Liver (tissue), 9 donors: Measurements from ENCODE around the gene SLC12A7. TPM values are rescaled to one million over a fixed set of nuclear protein-coding genes. Genes with fewer than 3 reads are reported as not detected.

Experiments
- DNase-seq: peaks from one replicate; pipeline ENCODE4 v3.0.0-alpha.2; 2017; ENCODE audit warnings: low spot score
- H3K27ac ChIP-seq, 2 donors: one replicate each; pipeline ENCODE4 v1.7.0; 2013; ENCODE audit warnings: inconsistent platforms in 2 of 2, low read length in 2 of 2, control low read depth in 1 of 2, low read depth in 1 of 2, mild to moderate bottlenecking in 1 of 2
- H3K27me3 ChIP-seq, 4 donors: one replicate each; pipeline versions ENCODE4 v1.6.1 to v1.7.0; 2013; ENCODE audit warnings: low read length in 3 of 4, inconsistent platforms in 1 of 4, mild to moderate bottlenecking in 1 of 4, moderate library complexity in 1 of 4; ENCODE audit not compliant: control insufficient read depth in 4 of 4, insufficient read depth in 4 of 4
- H3K36me3 ChIP-seq, 4 donors: one replicate each; pipeline versions ENCODE4 v1.6.1 to v1.7.0; 2013; ENCODE audit warnings: low read length in 3 of 4, mild to moderate bottlenecking in 3 of 4, low read depth in 1 of 4, moderate library complexity in 1 of 4; ENCODE audit not compliant: control insufficient read depth in 4 of 4, insufficient read depth in 3 of 4
- H3K4me1 ChIP-seq, 4 donors: one replicate each; pipeline versions ENCODE4 v1.6.1 to v1.7.0; 2013; ENCODE audit warnings: low read length in 3 of 4, mild to moderate bottlenecking in 3 of 4, moderate library complexity in 1 of 4; ENCODE audit not compliant: control insufficient read depth in 4 of 4, insufficient read depth in 4 of 4
- H3K4me3 ChIP-seq, 3 donors: one replicate each; pipeline versions ENCODE4 v1.6.1 to v1.7.0; 2013; ENCODE audit warnings: low read length in 3 of 3, control low read depth in 1 of 3, low read depth in 1 of 3, mild to moderate bottlenecking in 1 of 3
- H3K9ac ChIP-seq, 2 donors: one replicate each; pipeline ENCODE4 v1.7.0; 2013; ENCODE audit warnings: low read length in 2 of 2, mild to moderate bottlenecking in 2 of 2, moderate library complexity in 2 of 2, control low read depth in 1 of 2, low read depth in 1 of 2
- H3K9me3 ChIP-seq, 4 donors: one replicate each; pipeline versions ENCODE4 v1.6.1 to v1.7.0; 2013; ENCODE audit warnings: low read length in 3 of 4; ENCODE audit not compliant: control insufficient read depth in 4 of 4
- EGR1 ChIP-seq, 2 donors: IDR thresholded peaks; 2 replicates each; pipeline ENCODE4 v1.6.1; 2016 to 2018; ENCODE audit warnings: antibody characterized with exemption in 2 of 2, low read depth in 2 of 2
- FOXA1 ChIP-seq: IDR thresholded peaks from 2 replicates; pipeline ENCODE4 v1.6.1; 2016; ENCODE audit warnings: antibody characterized with exemption
- GABPA ChIP-seq, 2 donors: IDR thresholded peaks in 1 of 2; conservative IDR thresholded peaks in 1 of 2; 2 replicates each; pipeline ENCODE4 v1.6.1; 2016; ENCODE audit warnings: antibody characterized with exemption in 2 of 2, mild to moderate bottlenecking in 1 of 2, moderate library complexity in 1 of 2
- HNF4A ChIP-seq, 2 donors: conservative IDR thresholded peaks; 2 replicates each; pipeline ENCODE4 v1.6.1; 2016; ENCODE audit warnings: antibody characterized with exemption in 2 of 2, mild to moderate bottlenecking in 2 of 2
- HNF4G ChIP-seq: IDR thresholded peaks from 2 replicates; pipeline ENCODE4 v1.6.1; 2016; ENCODE audit warnings: antibody characterized with exemption
- JUND ChIP-seq, 2 donors: IDR thresholded peaks; 2 replicates each; pipeline ENCODE4 v1.6.1; 2016; ENCODE audit warnings: antibody characterized with exemption in 2 of 2
- NR2F2 ChIP-seq: IDR thresholded peaks from 2 replicates; pipeline ENCODE4 v1.6.1; 2016; ENCODE audit warnings: antibody characterized with exemption
- RAD21 ChIP-seq, 2 donors: IDR thresholded peaks; 2 replicates each; pipeline ENCODE4 v1.6.1; 2016; ENCODE audit warnings: antibody characterized with exemption in 2 of 2, mild to moderate bottlenecking in 2 of 2
- RXRA ChIP-seq, 2 donors: IDR thresholded peaks; 2 replicates each; pipeline ENCODE4 v1.6.1; 2017 to 2018; ENCODE audit warnings: antibody characterized with exemption in 2 of 2, mild to moderate bottlenecking in 1 of 2
- SP1 ChIP-seq: IDR thresholded peaks from 2 replicates; pipeline ENCODE4 v1.6.1; 2018; ENCODE audit warnings: antibody characterized with exemption, mild to moderate bottlenecking
- TAF1 ChIP-seq: conservative IDR thresholded peaks from 2 replicates; pipeline ENCODE4 v1.6.1; 2016; ENCODE audit warnings: antibody characterized with exemption, mild to moderate bottlenecking
- YY1 ChIP-seq: IDR thresholded peaks from 2 replicates; pipeline ENCODE4 v1.6.1; 2016; ENCODE audit warnings: antibody characterized with exemption, mild to moderate bottlenecking
- WGBS: extraction: QIAGEN DNeasy Blood & Tissue Kit; methylation state at CpG from one replicate; pipeline ENCODE4 v1.1.7; 2013; 5-methylcytosine and 5-hydroxymethylcytosine counted together
- polyA plus RNA-seq, 2 donors: library from polyadenylated mRNA; stranded (reverse) in 1 of 2; unstranded in 1 of 2; fragments of 200-250 nt in 1 of 2; fragments of >200 nt in 1 of 2; fragmentation: Nextera tagmentation in 1 of 2; extraction: Ambion mirVana in 1 of 2; gene quantifications; one replicate each; pipeline versions ENCODE4 v1.2.1 to v1.2.3, GENCODE V29; 2013 to 2015
- total RNA-seq, 2 donors: library from RNA; depleted of rRNA; stranded (reverse); fragments of >200 nt; gene quantifications; one replicate each; pipeline ENCODE4 v1.2.3, GENCODE V29; 2014
- TF ChIP-seq, protein P1 (sequence below): IDR thresholded peaks from 2 replicates; pipeline ENCODE4 v1.6.1; 2016; ENCODE audit warnings: antibody characterized with exemption
- TF ChIP-seq, protein P2 (sequence below): fragments of 150-350 bp; IDR thresholded peaks from 2 replicates; pipeline ENCODE4 v1.5.1; 2017; ENCODE audit warnings: improper control_type of control experiment, low read depth, low read length; ENCODE audit not compliant: missing input control
- TF ChIP-seq, protein P3 (sequence below): IDR thresholded peaks from 2 replicates; pipeline ENCODE4 v1.6.1; 2016; ENCODE audit warnings: antibody characterized with exemption
- TF ChIP-seq, protein P4 (sequence below): IDR thresholded peaks from 2 replicates; pipeline ENCODE4 v1.6.1; 2016; ENCODE audit warnings: antibody characterized with exemption
- TF ChIP-seq, protein P5 (sequence below): IDR thresholded peaks from 2 replicates; pipeline ENCODE4 v1.6.1; 2016; ENCODE audit warnings: antibody characterized with exemption, mild to moderate bottlenecking
- donor health status: healthy.
- donor health status: healthy.
- donor health status: healthy.
- donor health status: healthy.
- donor health status: healthy.

Gene SLC12A7
- total and polyA plus RNA-seq, 4 donors: 12.3 to 64.2 (median 28.9) TPM

DNA sequence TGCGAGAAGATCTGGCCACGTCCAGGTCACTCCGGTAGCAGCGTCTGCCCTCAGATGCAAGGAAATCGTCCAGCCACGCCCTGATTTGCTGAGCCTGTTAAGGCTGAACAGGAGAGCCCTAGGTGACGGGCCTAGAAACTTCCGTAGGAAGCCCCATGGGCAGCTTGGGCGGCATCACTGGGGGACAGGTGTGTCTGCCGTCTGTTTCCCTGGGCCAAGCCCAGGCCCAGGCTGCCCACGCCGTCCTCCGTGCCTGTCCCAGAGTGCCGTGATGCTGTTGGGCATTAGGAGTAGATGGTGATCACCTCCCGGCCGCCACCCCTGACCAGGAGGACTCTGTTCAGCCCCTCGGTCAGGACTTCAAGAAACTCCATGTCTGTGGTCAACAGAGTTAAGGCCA lies 59.8 kb downstream of the SLC12A7 start:
- DNase-seq: no peak
- H3K27ac ChIP-seq: no peak overlapping the region

DNA sequence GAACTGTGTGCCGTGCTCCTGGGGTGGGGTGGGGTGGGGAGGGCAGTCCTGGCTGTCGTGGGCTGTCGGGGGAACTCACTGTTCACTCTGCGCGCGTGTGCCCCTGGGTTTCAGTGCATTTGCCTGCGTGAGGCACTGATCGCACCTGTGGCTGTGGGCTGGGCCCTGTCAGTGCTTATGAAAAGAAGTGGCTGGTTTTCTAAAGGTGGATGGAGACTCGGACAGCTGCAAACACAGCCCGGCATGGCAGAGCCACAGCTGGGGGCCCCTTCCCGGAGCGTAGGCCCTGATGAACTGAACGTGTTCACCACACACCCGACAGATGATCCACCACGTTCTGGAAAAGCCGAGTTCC lies 60.5 kb downstream of the SLC12A7 start:
- no peak overlapping the region for H3K27ac ChIP-seq
- no peak overlapping the region for H3K4me3 ChIP-seq
- 95% methylated on average over 16 of the region's 16 CpGs for WGBS
- no peaks in the 10 kb centered on the region for H3K27me3 ChIP-seq
- DNase-seq: no peak
- TF ChIP-seq TAF1 (no peak), HNF4A (conservative IDR thresholded peaks at IDR 0.05) (no peak)
- TF ChIP-seq, protein P1, sequence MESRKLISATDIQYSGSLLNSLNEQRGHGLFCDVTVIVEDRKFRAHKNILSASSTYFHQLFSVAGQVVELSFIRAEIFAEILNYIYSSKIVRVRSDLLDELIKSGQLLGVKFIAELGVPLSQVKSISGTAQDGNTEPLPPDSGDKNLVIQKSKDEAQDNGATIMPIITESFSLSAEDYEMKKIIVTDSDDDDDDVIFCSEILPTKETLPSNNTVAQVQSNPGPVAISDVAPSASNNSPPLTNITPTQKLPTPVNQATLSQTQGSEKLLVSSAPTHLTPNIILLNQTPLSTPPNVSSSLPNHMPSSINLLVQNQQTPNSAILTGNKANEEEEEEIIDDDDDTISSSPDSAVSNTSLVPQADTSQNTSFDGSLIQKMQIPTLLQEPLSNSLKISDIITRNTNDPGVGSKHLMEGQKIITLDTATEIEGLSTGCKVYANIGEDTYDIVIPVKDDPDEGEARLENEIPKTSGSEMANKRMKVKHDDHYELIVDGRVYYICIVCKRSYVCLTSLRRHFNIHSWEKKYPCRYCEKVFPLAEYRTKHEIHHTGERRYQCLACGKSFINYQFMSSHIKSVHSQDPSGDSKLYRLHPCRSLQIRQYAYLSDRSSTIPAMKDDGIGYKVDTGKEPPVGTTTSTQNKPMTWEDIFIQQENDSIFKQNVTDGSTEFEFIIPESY: no peak
- H3K9ac ChIP-seq: no peak overlapping the region
- peaks cover 17 to 56% (median 27%) of the 10 kb centered on the region in 4 donors for H3K36me3 ChIP-seq
- H3K4me1 ChIP-seq: no peaks in the 10 kb centered on the region
- no peaks in the 10 kb centered on the region for H3K9me3 ChIP-seq

More for the DNA sequence above, 59.8 kb downstream of the SLC12A7 start:
- no peak overlapping the region for H3K4me3 ChIP-seq
- H3K27me3 ChIP-seq: no peaks in the 10 kb centered on the region
- 95% methylated on average over 17 of the region's 17 CpGs for WGBS
- no peaks in the 10 kb centered on the region for H3K9me3 ChIP-seq
- TF ChIP-seq RXRA (IDR thresholded peaks at IDR 0.05) (no peak), HNF4G (no peak), NR2F2 (no peak), SP1 (no peak), FOXA1 (no peak), GABPA (IDR thresholded peaks at IDR 0.05 in 1 of 2, conservative IDR thresholded peaks at IDR 0.05 in 1 of 2) (no peak), RAD21 (IDR thresholded peaks at IDR 0.05) (no peak), JUND (IDR thresholded peaks at IDR 0.05) (no peak), HNF4A (conservative IDR thresholded peaks at IDR 0.05) (no peak), EGR1 (IDR thresholded peaks at IDR 0.05; ENCODE audit: low read depth in 2 of 2) (no peak), YY1 (no peak), TAF1 (no peak)
- TF ChIP-seq, protein P2, sequence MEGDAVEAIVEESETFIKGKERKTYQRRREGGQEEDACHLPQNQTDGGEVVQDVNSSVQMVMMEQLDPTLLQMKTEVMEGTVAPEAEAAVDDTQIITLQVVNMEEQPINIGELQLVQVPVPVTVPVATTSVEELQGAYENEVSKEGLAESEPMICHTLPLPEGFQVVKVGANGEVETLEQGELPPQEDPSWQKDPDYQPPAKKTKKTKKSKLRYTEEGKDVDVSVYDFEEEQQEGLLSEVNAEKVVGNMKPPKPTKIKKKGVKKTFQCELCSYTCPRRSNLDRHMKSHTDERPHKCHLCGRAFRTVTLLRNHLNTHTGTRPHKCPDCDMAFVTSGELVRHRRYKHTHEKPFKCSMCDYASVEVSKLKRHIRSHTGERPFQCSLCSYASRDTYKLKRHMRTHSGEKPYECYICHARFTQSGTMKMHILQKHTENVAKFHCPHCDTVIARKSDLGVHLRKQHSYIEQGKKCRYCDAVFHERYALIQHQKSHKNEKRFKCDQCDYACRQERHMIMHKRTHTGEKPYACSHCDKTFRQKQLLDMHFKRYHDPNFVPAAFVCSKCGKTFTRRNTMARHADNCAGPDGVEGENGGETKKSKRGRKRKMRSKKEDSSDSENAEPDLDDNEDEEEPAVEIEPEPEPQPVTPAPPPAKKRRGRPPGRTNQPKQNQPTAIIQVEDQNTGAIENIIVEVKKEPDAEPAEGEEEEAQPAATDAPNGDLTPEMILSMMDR: no peak
- TF ChIP-seq, protein P1: no peak
- TF ChIP-seq, protein P3, sequence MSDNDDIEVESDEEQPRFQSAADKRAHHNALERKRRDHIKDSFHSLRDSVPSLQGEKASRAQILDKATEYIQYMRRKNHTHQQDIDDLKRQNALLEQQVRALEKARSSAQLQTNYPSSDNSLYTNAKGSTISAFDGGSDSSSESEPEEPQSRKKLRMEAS: no peak
- TF ChIP-seq, protein P4, sequence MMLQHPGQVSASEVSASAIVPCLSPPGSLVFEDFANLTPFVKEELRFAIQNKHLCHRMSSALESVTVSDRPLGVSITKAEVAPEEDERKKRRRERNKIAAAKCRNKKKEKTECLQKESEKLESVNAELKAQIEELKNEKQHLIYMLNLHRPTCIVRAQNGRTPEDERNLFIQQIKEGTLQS: no peak
- TF ChIP-seq, protein P5, sequence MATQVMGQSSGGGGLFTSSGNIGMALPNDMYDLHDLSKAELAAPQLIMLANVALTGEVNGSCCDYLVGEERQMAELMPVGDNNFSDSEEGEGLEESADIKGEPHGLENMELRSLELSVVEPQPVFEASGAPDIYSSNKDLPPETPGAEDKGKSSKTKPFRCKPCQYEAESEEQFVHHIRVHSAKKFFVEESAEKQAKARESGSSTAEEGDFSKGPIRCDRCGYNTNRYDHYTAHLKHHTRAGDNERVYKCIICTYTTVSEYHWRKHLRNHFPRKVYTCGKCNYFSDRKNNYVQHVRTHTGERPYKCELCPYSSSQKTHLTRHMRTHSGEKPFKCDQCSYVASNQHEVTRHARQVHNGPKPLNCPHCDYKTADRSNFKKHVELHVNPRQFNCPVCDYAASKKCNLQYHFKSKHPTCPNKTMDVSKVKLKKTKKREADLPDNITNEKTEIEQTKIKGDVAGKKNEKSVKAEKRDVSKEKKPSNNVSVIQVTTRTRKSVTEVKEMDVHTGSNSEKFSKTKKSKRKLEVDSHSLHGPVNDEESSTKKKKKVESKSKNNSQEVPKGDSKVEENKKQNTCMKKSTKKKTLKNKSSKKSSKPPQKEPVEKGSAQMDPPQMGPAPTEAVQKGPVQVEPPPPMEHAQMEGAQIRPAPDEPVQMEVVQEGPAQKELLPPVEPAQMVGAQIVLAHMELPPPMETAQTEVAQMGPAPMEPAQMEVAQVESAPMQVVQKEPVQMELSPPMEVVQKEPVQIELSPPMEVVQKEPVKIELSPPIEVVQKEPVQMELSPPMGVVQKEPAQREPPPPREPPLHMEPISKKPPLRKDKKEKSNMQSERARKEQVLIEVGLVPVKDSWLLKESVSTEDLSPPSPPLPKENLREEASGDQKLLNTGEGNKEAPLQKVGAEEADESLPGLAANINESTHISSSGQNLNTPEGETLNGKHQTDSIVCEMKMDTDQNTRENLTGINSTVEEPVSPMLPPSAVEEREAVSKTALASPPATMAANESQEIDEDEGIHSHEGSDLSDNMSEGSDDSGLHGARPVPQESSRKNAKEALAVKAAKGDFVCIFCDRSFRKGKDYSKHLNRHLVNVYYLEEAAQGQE: no peak
- no peaks in the 10 kb centered on the region for H3K4me1 ChIP-seq
- peaks cover 19 to 64% (median 30%) of the 10 kb centered on the region in 4 donors for H3K36me3 ChIP-seq
- no peak overlapping the region for H3K9ac ChIP-seq
